ENCODE measurements around the gene PTPRH. TPM values are rescaled to one million over a fixed set of nuclear protein-coding genes. Genes with fewer than 3 reads are reported as not detected.
A peak's percentile ranks its signal among the peaks of the same experiment; 100 is the strongest.

Gene PTPRH
- total RNA-seq, 1 experiment from 2014 or later = 2.3 TPM

DNA sequence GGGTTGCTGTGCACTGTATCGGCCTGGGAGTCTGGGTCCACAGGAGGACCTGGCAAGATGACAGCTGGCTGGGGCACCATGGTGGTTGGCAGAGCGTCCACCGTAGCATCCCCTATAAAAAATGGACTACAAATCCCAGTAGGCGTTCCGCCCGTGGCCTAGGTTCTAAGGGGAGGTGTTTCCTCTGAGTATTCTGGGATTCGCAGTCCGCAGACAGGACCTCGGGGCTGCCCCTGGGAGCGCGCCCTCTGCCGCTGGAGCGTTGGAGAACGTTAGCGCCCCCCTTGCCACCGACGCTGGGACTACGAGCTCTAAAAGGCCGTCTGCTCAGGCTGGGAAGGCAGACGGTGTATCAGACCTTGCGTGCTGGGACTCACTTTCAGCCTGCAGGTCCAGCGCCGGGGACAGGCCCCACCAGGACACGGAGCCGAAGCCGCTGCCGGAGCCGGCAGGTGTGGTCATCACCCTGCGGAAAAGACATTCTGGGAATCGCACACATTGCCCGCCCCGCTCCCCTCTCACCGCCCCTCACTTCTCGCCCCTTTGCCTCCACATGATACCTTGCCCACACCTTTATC lies 43.3 kb downstream of the PTPRH start:
- no peaks in the 10 kb centered on the region for H3K9me3 Mint-ChIP-seq (ENCODE audit: unreplicated experiment)
- ChIA-PET CTCF (interaction anchor here (0.5 to 3.1 kb wide), 9 partner anchors 10 to 475 kb away, joined by 3 to 20 read pairs (median 5); partner anchors contain the start of genes PPP1R12C, PTPRH and ZNF580), POLR2A (interaction anchor here (1.2 kb wide), 1 partner anchor 173 kb away, joined by 4 read pairs; the partner anchor contains the start of gene KMT5C)
- H3K36me3 Mint-ChIP-seq (ENCODE audit: insufficient read depth, unreplicated experiment) = peaks cover 11% of the 10 kb centered on the region
- no TSS peak for BruUV-seq (replicated peaks)
- intact Hi-C loops (cut with micrococcal nuclease; ENCODE audit: unreplicated experiment) = loop anchor here (1.0 to 2.0 kb wide), 3 partner anchors 25 to 173 kb away; partner anchors contain the start of genes KMT5C and PPP1R12C
- no peaks in the 10 kb centered on the region for H3K4me1 ChIP-seq
- H3K27me3 Mint-ChIP-seq (ENCODE audit: insufficient read depth, unreplicated experiment) = peaks cover 11% of the 10 kb centered on the region
- H3K36me3 ChIP-seq (ENCODE audit: control insufficient read depth, insufficient read depth, low read length) = no peaks in the 10 kb centered on the region
- H3K4me3 Mint-ChIP-seq (ENCODE audit: unreplicated experiment) = peak overlapping the region; percentile 79
- H3K4me1 Mint-ChIP-seq (ENCODE audit: low read depth, unreplicated experiment) = no peaks in the 10 kb centered on the region
- peak; percentile 87 to 90 for DNase-seq
- no peaks in the 10 kb centered on the region for H3K27me3 ChIP-seq (replicated peaks; ENCODE audit: control insufficient read depth, insufficient read depth, low read length)
- no peaks in the 10 kb centered on the region for H3K9me3 ChIP-seq
- H3K27ac Mint-ChIP-seq (ENCODE audit: unreplicated experiment) = peak overlapping the region; percentile 80
- H3K4me3 ChIP-seq (ENCODE audit: low read depth, low read length) = peak overlapping the region; percentile 73
- TF ChIP-seq, protein P1, sequence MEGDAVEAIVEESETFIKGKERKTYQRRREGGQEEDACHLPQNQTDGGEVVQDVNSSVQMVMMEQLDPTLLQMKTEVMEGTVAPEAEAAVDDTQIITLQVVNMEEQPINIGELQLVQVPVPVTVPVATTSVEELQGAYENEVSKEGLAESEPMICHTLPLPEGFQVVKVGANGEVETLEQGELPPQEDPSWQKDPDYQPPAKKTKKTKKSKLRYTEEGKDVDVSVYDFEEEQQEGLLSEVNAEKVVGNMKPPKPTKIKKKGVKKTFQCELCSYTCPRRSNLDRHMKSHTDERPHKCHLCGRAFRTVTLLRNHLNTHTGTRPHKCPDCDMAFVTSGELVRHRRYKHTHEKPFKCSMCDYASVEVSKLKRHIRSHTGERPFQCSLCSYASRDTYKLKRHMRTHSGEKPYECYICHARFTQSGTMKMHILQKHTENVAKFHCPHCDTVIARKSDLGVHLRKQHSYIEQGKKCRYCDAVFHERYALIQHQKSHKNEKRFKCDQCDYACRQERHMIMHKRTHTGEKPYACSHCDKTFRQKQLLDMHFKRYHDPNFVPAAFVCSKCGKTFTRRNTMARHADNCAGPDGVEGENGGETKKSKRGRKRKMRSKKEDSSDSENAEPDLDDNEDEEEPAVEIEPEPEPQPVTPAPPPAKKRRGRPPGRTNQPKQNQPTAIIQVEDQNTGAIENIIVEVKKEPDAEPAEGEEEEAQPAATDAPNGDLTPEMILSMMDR (IDR thresholded peaks at IDR 0.05; ENCODE audit: insufficient read depth in 1 of 2, low read depth in 1 of 2, low read length in 1 of 2, severe bottlenecking in 1 of 2, unreplicated experiment in 1 of 2) = peak; percentile 67 to 97

DNA sequence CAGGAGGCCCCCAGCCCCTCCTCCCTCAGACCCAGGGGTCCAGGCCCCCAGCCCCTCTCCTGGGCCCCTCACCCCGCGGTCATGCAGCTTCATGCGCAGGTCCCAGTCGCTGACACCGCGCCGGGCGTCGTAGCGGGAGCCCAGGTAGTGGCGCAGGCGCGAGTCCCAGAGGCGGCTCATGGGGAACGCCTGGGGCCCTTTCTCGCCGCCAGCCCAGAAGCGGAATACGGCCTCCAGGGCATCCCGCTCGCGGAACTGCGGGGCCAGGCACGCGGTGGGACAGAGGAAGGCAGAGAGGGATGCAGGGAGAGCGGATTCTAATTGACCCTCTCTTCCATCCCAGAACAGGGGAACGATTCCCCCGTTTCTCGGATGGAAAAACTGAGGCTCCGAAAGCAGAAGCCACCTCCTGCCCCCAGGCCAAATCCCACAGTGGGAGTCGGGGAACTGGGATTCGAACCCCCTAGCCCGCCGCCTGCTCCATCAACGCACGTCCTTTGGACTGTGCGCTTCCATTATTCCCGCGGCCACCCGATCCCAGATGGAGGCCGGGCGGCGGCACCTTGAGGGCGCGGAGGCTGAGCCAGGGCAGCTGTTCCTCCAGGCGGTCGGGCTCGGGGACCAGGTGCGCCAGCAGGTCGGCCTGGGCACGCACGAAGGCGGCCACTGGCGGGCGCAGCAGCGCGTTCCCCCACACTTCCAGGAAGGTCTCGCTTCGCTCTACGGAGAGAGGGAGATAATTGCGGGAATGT lies 47.6 kb downstream of the PTPRH start:
- no TSS peak for BruUV-seq (replicated peaks)
- Histone ChIP-seq H3K36me3 (ENCODE audit: control insufficient read depth, insufficient read depth, low read length) (no peaks in the 10 kb centered on the region), H3K4me1 (peaks cover 16% of the 10 kb centered on the region), H3K9me3 (no peaks in the 10 kb centered on the region), H3K27me3 (replicated peaks; ENCODE audit: control insufficient read depth, insufficient read depth, low read length) (no peaks in the 10 kb centered on the region), H3K4me3 (ENCODE audit: low read depth, low read length) (no peak overlapping the region)
- DNase-seq = no peak
- Mint-ChIP-seq H3K36me3 (ENCODE audit: insufficient read depth, unreplicated experiment) (peaks cover 6% of the 10 kb centered on the region), H3K4me3 (ENCODE audit: unreplicated experiment) (no peak overlapping the region), H3K27me3 (ENCODE audit: insufficient read depth, unreplicated experiment) (peaks cover 3% of the 10 kb centered on the region), H3K4me1 (ENCODE audit: low read depth, unreplicated experiment) (peaks cover 20% of the 10 kb centered on the region), H3K9me3 (ENCODE audit: unreplicated experiment) (no peaks in the 10 kb centered on the region), H3K27ac (ENCODE audit: unreplicated experiment) (no peak overlapping the region)
- TF ChIP-seq, protein P1 (IDR thresholded peaks at IDR 0.05; ENCODE audit: insufficient read depth in 1 of 2, low read depth in 1 of 2, low read length in 1 of 2, severe bottlenecking in 1 of 2, unreplicated experiment in 1 of 2) = no peak
- ChIA-PET POLR2A (no interaction called here), CTCF (interaction anchor here (0.7 to 2.9 kb wide), 3 partner anchors 21 to 66 kb away, joined by 3 to 38 read pairs (median 3); no protein-coding TSS in a partner anchor)
- intact Hi-C loops (cut with micrococcal nuclease; ENCODE audit: unreplicated experiment) = no loop called here

DNA sequence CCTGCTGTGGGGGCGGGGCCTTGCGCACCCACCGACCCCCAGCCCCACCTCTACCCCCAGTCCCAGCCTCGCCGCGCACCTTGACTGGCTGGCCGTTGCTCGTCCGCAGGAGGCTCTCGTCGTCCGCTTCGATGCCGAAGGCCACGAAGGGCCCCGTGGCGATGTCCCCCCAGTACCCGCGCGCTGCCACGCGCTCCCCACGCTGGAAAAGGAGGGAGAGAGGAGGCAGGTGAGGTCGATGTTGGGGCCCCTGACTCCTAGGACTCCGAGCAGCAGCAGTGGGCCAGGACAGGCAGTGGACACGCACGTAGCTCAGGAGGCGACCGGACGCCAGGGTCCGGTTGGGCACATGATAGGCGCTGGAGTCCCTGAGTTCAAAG lies 48.3 kb downstream of the PTPRH start:
- Mint-ChIP-seq H3K9me3 (ENCODE audit: unreplicated experiment) (no peaks in the 10 kb centered on the region), H3K4me1 (ENCODE audit: low read depth, unreplicated experiment) (peaks cover 20% of the 10 kb centered on the region), H3K27ac (ENCODE audit: unreplicated experiment) (no peak overlapping the region), H3K4me3 (ENCODE audit: unreplicated experiment) (no peak overlapping the region), H3K36me3 (ENCODE audit: insufficient read depth, unreplicated experiment) (no peaks in the 10 kb centered on the region), H3K27me3 (ENCODE audit: insufficient read depth, unreplicated experiment) (peaks cover 3% of the 10 kb centered on the region)
- BruUV-seq (replicated peaks) = no TSS peak
- no peaks in the 10 kb centered on the region for H3K36me3 ChIP-seq (ENCODE audit: control insufficient read depth, insufficient read depth, low read length)
- no peak for DNase-seq
- H3K9me3 ChIP-seq = no peaks in the 10 kb centered on the region
- no peaks in the 10 kb centered on the region for H3K27me3 ChIP-seq (replicated peaks; ENCODE audit: control insufficient read depth, insufficient read depth, low read length)
- ChIA-PET POLR2A (no interaction called here), CTCF (interaction anchor here (0.6 to 2.9 kb wide), 10 partner anchors 10 to 73 kb away, joined by 3 to 38 read pairs (median 3); partner anchors contain the start of gene TNNT1)
- H3K4me3 ChIP-seq (ENCODE audit: low read depth, low read length) = no peak overlapping the region
- peaks cover 16% of the 10 kb centered on the region for H3K4me1 ChIP-seq
- intact Hi-C loops (cut with micrococcal nuclease; ENCODE audit: unreplicated experiment) = loop anchor here (1.0 kb wide), 2 partner anchors 15 to 20 kb away; no protein-coding TSS in a partner anchor
- TF ChIP-seq, protein P1 (IDR thresholded peaks at IDR 0.05; ENCODE audit: insufficient read depth in 1 of 2, low read depth in 1 of 2, low read length in 1 of 2, severe bottlenecking in 1 of 2, unreplicated experiment in 1 of 2) = no peak

All from Caco-2 (cell line).